ENCODE measurements around the gene PPP1R3D.
A peak's percentile ranks its signal among the peaks of the same experiment; 100 is the strongest.

The PPP1R3D gene

DNA sequence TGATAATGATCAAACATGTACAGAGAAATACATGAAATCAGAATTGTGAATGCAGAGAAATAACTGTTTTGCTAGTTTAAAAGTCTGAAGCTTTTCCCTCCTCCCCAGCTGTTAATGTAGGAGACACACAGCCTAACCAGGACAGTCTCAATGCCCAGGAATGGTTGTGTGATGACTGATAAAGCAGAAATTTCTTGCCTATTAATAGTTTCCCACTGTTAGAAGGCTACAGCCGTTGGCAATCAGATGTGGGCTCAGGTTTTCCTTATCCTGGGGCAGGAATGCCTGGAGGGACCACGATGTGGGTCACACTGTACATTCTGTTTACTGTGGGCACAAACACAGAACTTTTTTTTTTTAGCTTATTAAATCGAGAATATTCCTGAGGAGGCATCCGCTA, 1.9 kb downstream of the PPP1R3D start:
- DNase-seq (ENCODE audit: low spot score), result no peak
- in situ Hi-C loops (cut with MboI; ENCODE audit: low sequenced_read_pairs, unreplicated experiment), result no loop called here
- TF ChIP-seq CTCF (IDR thresholded peaks at IDR 0.05; ENCODE audit: borderline replicate concordance, control extremely low read depth, extremely low read depth, insufficient read depth, missing control alignments), result no peak

DNA sequence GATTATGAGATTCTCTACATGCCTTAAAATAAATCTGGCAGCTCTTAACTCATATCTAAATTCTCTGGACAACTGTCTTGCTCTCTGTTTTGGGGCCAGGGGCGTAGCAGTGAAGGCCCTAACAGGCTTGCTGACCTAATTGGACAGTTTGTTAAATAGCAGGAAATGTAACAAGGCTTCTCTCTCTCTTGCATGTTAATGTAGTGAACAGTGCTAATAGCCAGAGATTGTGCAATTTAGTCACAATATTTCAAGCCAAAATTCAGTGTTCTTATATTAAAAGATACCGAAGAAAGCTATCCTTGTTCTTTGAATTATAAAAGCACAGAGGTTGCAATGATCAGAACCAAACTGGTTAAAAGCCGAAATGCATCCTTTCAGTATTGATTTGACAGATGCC, 3.0 kb downstream of the PPP1R3D start:
- TF ChIP-seq CTCF (IDR thresholded peaks at IDR 0.05; ENCODE audit: borderline replicate concordance, control extremely low read depth, extremely low read depth, insufficient read depth, missing control alignments), result no peak
- no peak for DNase-seq (ENCODE audit: low spot score)
- in situ Hi-C loops (cut with MboI; ENCODE audit: low sequenced_read_pairs, unreplicated experiment), result no loop called here

DNA sequence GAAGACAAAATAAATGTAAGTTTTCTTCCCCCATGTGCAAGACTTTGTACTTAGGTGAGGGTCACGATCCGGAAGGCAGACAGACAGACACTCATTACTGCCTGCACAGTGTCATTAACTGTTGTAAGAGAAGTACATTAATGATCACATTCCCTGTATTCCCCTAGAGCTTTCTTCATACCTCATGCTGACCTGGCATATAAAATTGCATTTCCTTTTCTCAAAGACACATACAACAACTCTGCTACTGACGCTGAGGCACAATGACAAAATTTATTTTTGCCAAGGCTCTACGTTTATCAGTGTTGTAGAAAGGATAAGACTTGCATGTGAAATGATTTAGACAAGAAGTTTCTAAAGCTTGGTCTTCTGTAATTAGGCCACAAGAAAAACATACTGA, 3.7 kb downstream of the PPP1R3D start:
- DNase-seq (ENCODE audit: low spot score), result no peak
- in situ Hi-C loops (cut with MboI; ENCODE audit: low sequenced_read_pairs, unreplicated experiment), result no loop called here
- TF ChIP-seq CTCF (IDR thresholded peaks at IDR 0.05; ENCODE audit: borderline replicate concordance, control extremely low read depth, extremely low read depth, insufficient read depth, missing control alignments), result no peak

- in situ Hi-C loops (cut with MboI; ENCODE audit: low sequenced_read_pairs, unreplicated experiment), result no loop called here
- TF ChIP-seq CTCF (IDR thresholded peaks at IDR 0.05; ENCODE audit: borderline replicate concordance, control extremely low read depth, extremely low read depth, insufficient read depth, missing control alignments), result no peak
- DNase-seq (ENCODE audit: low spot score), result no peak
Observed at GRCh38 chr20:59935457-59936185, 4.5 kb downstream of the PPP1R3D start.

GRCh38 chr20:59933849-59934585, 6.1 kb downstream of the PPP1R3D start:
- in situ Hi-C loops (cut with MboI; ENCODE audit: low sequenced_read_pairs, unreplicated experiment), result no loop called here

More at GRCh38 chr20:59933849-59934585, 6.1 kb downstream of the PPP1R3D start:
- peak; percentile 89 for DNase-seq (ENCODE audit: low spot score)
- peak; percentile 98 for TF ChIP-seq CTCF (IDR thresholded peaks at IDR 0.05; ENCODE audit: borderline replicate concordance, control extremely low read depth, extremely low read depth, insufficient read depth, missing control alignments)
